Glutamatergic neuron (in vitro differentiated cells): ENCODE results near the gene NIM1K. TPM values are rescaled to one million over a fixed set of nuclear protein-coding genes. Genes with fewer than 3 reads are reported as not detected.

ENCODE experiments used
- DNase-seq: peaks from one replicate; pipeline ENCODE4 v3.0.0; 2022
- H3K27ac Mint-ChIP-seq: one replicate; pipeline ENCODE4 v1.8.0; 2020; ENCODE audit warnings: mild to moderate bottlenecking, mixed read lengths, inconsistent platforms; ENCODE audit not compliant: unreplicated experiment
- H3K27me3 Mint-ChIP-seq: one replicate; pipeline ENCODE4 v1.8.0; 2020; ENCODE audit warnings: mild to moderate bottlenecking, moderate library complexity, mixed read lengths, inconsistent platforms; ENCODE audit not compliant: unreplicated experiment
- H3K36me3 Mint-ChIP-seq: one replicate; pipeline ENCODE4 v1.8.0; 2020; ENCODE audit warnings: mild to moderate bottlenecking, mixed read lengths, inconsistent platforms; ENCODE audit not compliant: unreplicated experiment
- H3K4me1 Mint-ChIP-seq: one replicate; pipeline ENCODE4 v1.8.0; 2020; ENCODE audit warnings: mild to moderate bottlenecking, low read depth, mixed read lengths, inconsistent platforms; ENCODE audit not compliant: unreplicated experiment
- H3K4me3 Mint-ChIP-seq: one replicate; pipeline ENCODE4 v1.8.0; 2020; ENCODE audit warnings: mild to moderate bottlenecking, mixed read lengths, inconsistent platforms; ENCODE audit not compliant: unreplicated experiment
- H3K9me3 Mint-ChIP-seq: one replicate; pipeline ENCODE4 v1.8.0; 2020; ENCODE audit warnings: mild to moderate bottlenecking, moderate library complexity, mixed read lengths, inconsistent platforms; ENCODE audit not compliant: unreplicated experiment
- CTCF ChIP-seq: fragments of 200-600 bp; sonication (generic); IDR thresholded peaks from one replicate; pipeline ENCODE4 v1.5.0; 2021; ENCODE audit not compliant: partially characterized antibody, unreplicated experiment
- total RNA-seq: library from RNA; stranded (reverse); fragmentation: NEBNext Ultra II Directional; extraction: Animal tissue kit (Norgen Biotek cat#: 25700); gene quantifications from one replicate; pipeline ENCODE4 v1.2.1, GENCODE V29; 2021; ENCODE audit not compliant: unreplicated experiment

NIM1K gene
- total RNA-seq, 1 donor from 2014 or later: 10.5 TPM

DNA sequence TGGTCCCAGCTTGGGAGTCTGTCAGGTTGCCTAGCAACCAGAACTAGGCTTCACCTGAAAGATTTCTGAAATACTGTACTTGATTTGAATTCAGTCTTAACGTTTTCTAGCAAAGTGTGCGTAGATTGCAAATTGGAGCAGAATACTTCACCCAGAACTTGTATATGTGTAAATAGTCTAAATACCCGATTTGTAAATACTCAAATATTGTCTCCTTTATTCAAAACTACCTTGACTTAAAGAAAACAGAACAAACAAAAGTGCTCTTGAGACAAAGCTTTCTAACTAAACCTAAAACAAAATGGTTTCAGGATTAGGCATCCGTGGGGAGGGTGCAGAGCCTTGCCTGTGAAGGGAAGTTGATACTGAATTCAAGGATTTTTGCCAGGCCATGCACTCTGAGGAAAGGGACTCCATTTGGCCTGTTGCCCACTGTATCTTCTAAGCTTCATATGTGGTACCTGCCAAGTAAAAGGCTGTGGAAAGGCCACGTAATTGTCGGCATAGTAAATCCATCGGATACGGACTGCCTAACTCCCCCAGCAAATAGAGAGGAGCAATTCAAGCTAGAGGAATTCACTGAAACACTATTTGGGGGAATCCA is 121.9 kb downstream of the NIM1K start:
- DNase-seq: no peak
- H3K4me1 Mint-ChIP-seq: peaks cover 39% of the 10 kb centered on the region
- peaks cover 11% of the 10 kb centered on the region for H3K27me3 Mint-ChIP-seq
- H3K36me3 Mint-ChIP-seq: no peaks in the 10 kb centered on the region
- H3K27ac Mint-ChIP-seq: peak overlapping the region; percentile 84
- peak overlapping the region; percentile 92 for H3K4me3 Mint-ChIP-seq
- no peak for TF ChIP-seq CTCF
- peaks cover 13% of the 10 kb centered on the region for H3K9me3 Mint-ChIP-seq

DNA sequence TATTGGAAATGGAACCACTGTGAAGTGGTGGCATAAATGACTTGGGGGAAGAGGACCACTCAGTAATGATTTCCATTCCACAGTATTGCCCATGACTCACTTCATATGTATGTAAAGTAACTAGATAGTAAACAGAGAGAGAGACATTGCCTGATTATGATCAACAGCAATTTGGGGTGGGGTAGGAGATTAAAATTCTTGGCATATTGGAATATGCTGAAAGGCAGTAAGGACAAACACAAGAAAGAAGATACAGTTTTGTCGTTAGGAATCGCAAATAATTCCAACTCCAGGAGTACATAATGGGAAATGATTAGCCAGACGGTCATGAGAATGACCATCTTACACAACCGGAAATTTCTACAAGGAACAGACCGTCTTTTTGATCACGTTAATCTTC is 122.7 kb downstream of the NIM1K start:
- DNase-seq: no peak
- Mint-ChIP-seq H3K36me3 (no peaks in the 10 kb centered on the region), H3K4me1 (peaks cover 35% of the 10 kb centered on the region), H3K27ac (peak overlapping the region; percentile 84), H3K4me3 (no peak overlapping the region), H3K9me3 (peaks cover 13% of the 10 kb centered on the region), H3K27me3 (peaks cover 11% of the 10 kb centered on the region)
- no peak for TF ChIP-seq CTCF

DNA sequence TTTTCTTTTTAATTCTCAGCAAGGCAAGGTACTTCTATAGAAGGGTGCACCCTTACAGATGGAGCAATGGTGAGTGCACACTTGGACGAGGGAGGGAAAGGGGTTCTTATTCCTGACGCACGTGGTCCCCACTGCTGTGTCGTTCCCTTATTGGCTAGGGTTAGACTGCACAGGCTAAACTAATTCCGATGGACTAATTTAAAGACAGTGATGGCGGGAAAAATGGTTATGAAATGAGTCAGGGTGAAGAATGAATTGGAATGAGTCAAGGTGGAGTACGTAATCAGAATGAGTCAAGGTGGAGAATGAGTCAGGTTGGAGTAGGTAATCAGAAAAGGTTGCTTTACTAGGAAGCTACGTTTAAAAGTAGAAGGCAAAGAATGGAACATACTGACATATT is 123.2 kb downstream of the NIM1K start:
- TF ChIP-seq CTCF: no peak
- Mint-ChIP-seq H3K9me3 (peaks cover 13% of the 10 kb centered on the region), H3K4me1 (peaks cover 31% of the 10 kb centered on the region), H3K4me3 (no peak overlapping the region), H3K27me3 (peaks cover 11% of the 10 kb centered on the region), H3K27ac (peak overlapping the region; percentile 15), H3K36me3 (no peaks in the 10 kb centered on the region)
- DNase-seq: no peak

- H3K4me3 Mint-ChIP-seq: peak overlapping the region; percentile 37
- H3K36me3 Mint-ChIP-seq: no peaks in the 10 kb centered on the region
- H3K9me3 Mint-ChIP-seq: peaks cover 13% of the 10 kb centered on the region
- peak overlapping the region; percentile 15 for H3K27ac Mint-ChIP-seq
- no peak for TF ChIP-seq CTCF
- peaks cover 11% of the 10 kb centered on the region for H3K27me3 Mint-ChIP-seq
- H3K4me1 Mint-ChIP-seq: peaks cover 30% of the 10 kb centered on the region
- DNase-seq: no peak
These were observed 123.7 kb downstream of the NIM1K start for GRCh38 chr5:43315682-43316081.

DNA sequence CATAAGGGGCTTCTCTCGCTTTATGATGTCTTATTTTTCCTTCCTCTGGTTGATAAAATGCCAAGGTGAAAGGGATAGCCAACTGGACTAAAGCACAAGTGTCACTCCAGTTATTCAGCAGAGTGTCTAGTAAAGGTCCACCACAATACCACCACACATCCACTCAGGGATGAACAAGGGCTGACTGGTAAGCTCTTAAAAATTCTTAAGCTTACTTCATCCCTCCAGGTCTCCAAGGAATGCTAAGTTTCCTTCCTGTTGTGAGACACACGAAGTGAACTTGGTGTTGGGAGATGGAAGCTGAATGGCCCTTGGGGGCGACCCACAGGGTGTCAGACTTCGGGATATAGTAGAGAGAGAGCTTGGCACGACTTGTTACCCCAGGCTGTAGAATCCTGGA is 124.4 kb downstream of the NIM1K start:
- DNase-seq: no peak
- no peak for TF ChIP-seq CTCF
- H3K9me3 Mint-ChIP-seq: peaks cover 13% of the 10 kb centered on the region
- peaks cover 11% of the 10 kb centered on the region for H3K27me3 Mint-ChIP-seq
- peaks cover 28% of the 10 kb centered on the region for H3K4me1 Mint-ChIP-seq
- no peaks in the 10 kb centered on the region for H3K36me3 Mint-ChIP-seq
- no peak overlapping the region for H3K27ac Mint-ChIP-seq
- H3K4me3 Mint-ChIP-seq: peak overlapping the region; percentile 37
